Duodenal mucosa (tissue), 2 donors: ENCODE measurements around the gene KIAA0825.

Experiments used
- H3K27ac ChIP-seq: one replicate; pipeline ENCODE4 v1.7.0; 2013; ENCODE audit warnings: low read depth, low read length
- H3K27me3 ChIP-seq, 2 donors: one replicate each; pipeline ENCODE4 v1.7.0; 2013; ENCODE audit warnings: low read length in 2 of 2, control low read depth in 1 of 2; ENCODE audit not compliant: insufficient read depth in 2 of 2, control insufficient read depth in 1 of 2
- H3K36me3 ChIP-seq, 2 donors: one replicate each; pipeline ENCODE4 v1.7.0; 2013; ENCODE audit warnings: low read length in 2 of 2, control low read depth in 1 of 2; ENCODE audit not compliant: insufficient read depth in 2 of 2, control insufficient read depth in 1 of 2
- H3K4me1 ChIP-seq, 2 donors: one replicate each; pipeline ENCODE4 v1.7.0; 2013; ENCODE audit warnings: low read length in 2 of 2, control low read depth in 1 of 2; ENCODE audit not compliant: insufficient read depth in 2 of 2, control insufficient read depth in 1 of 2
- H3K4me3 ChIP-seq, 2 donors: one replicate each; pipeline ENCODE4 v1.7.0; 2013; ENCODE audit warnings: low read length in 2 of 2, low read depth in 1 of 2
- H3K9ac ChIP-seq, 2 donors: one replicate each; pipeline ENCODE4 v1.7.0; 2013; ENCODE audit warnings: low read length in 2 of 2, low read depth in 1 of 2
- H3K9me3 ChIP-seq, 2 donors: one replicate each; pipeline ENCODE4 v1.7.0; 2013; ENCODE audit warnings: low read length in 2 of 2, control low read depth in 1 of 2; ENCODE audit not compliant: control insufficient read depth in 1 of 2

The KIAA0825 gene

GRCh38 chr5:94508461-94509148, 109.8 kb downstream of the KIAA0825 start:
- no peak overlapping the region for H3K4me3 ChIP-seq
- no peaks in the 10 kb centered on the region for H3K36me3 ChIP-seq
- no peaks in the 10 kb centered on the region for H3K4me1 ChIP-seq
- H3K9me3 ChIP-seq = no peaks in the 10 kb centered on the region
- H3K27ac ChIP-seq = no peak overlapping the region
- H3K27me3 ChIP-seq = no peaks in the 10 kb centered on the region
- H3K9ac ChIP-seq = no peak overlapping the region

DNA sequence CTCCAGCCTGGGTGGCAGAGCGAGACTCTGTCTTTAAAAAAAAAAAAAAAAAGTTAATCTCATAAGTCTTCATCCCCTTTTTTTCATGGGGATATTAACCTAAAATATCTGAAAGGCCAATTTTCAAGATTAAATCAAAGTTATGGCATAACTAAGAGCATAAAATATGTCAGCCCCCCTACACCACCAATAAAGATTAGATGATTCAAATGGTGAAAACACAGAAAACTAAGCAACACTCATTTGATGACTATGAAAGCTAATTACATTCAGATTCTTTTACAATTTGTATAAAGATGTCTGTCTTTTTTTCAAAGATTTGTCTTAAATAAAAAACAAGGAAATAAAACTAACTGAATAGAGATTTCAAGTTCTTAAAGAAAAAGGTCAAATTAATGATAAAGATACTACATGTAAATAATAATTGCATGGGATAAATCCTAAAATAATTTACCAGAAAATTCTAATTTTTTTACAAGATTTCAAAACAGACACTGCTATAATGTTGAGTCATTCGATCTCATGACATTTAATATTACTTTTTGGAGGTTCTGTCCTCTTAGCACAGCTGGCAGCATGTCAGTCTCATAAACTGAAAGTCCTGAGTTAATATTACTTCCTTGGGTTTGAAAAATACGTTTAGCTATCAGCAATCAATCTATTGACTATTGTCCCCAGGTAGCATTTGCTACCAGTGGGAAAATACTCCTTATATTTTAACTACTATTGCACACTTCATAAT, 112.9 kb downstream of the KIAA0825 start:
- Histone ChIP-seq H3K27ac (no peak overlapping the region), H3K36me3 (no peaks in the 10 kb centered on the region), H3K4me1 (no peaks in the 10 kb centered on the region), H3K9me3 (no peaks in the 10 kb centered on the region), H3K4me3 (no peak overlapping the region), H3K27me3 (no peaks in the 10 kb centered on the region), H3K9ac (no peak overlapping the region)

- H3K27me3 ChIP-seq = no peaks in the 10 kb centered on the region
- H3K4me1 ChIP-seq = no peaks in the 10 kb centered on the region
- H3K9me3 ChIP-seq = no peaks in the 10 kb centered on the region
- no peak overlapping the region for H3K4me3 ChIP-seq
- H3K36me3 ChIP-seq = no peaks in the 10 kb centered on the region
- H3K27ac ChIP-seq = no peak overlapping the region
- no peak overlapping the region for H3K9ac ChIP-seq
Observed at GRCh38 chr5:94503677-94504076, 114.7 kb downstream of the KIAA0825 start.

DNA sequence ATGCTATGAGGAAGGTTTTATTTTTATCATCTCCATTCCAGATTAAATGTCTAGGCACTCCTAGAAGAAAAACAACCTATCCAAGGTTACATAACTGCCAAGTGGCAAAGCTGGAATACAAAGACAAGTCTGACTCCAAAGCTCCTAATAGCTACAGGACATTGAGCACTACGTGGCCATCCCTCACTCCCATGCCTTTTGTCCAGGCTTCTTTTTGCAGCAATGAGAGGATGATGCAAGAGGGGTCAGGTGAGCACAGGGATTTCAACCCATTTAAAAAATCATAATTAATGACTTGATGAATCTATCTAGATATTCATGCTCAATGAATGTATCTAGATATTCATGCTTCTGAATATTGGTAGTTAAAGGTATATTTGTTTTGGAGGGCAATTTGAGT, 117.0 kb downstream of the KIAA0825 start:
- no peaks in the 10 kb centered on the region for H3K4me1 ChIP-seq
- no peaks in the 10 kb centered on the region for H3K36me3 ChIP-seq
- H3K4me3 ChIP-seq = no peak overlapping the region
- no peak overlapping the region for H3K27ac ChIP-seq
- no peaks in the 10 kb centered on the region for H3K27me3 ChIP-seq
- no peak overlapping the region for H3K9ac ChIP-seq
- no peaks in the 10 kb centered on the region for H3K9me3 ChIP-seq

DNA sequence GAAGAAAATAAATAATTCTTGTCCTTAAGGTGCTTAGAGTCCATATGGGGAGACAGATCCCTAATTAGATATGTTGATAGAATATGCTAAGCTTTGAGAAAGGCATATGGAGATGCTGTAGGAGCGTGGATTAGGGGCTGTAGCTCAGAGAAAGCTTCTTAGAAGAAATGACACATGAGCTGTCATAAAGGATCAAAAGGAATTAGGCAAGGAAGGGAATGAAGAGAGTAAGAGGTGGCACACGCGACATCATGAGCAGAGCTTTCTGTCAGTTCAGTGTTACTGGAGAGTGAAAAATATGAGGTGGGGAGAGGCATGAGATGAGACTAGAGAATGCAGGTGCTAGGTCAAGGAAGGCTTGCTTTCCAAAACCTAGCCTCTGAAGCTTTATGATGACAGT, 118.6 kb downstream of the KIAA0825 start:
- Histone ChIP-seq H3K4me1 (no peaks in the 10 kb centered on the region), H3K4me3 (no peak overlapping the region), H3K9me3 (no peaks in the 10 kb centered on the region), H3K9ac (no peak overlapping the region), H3K27ac (no peak overlapping the region), H3K27me3 (no peaks in the 10 kb centered on the region), H3K36me3 (no peaks in the 10 kb centered on the region)

DNA sequence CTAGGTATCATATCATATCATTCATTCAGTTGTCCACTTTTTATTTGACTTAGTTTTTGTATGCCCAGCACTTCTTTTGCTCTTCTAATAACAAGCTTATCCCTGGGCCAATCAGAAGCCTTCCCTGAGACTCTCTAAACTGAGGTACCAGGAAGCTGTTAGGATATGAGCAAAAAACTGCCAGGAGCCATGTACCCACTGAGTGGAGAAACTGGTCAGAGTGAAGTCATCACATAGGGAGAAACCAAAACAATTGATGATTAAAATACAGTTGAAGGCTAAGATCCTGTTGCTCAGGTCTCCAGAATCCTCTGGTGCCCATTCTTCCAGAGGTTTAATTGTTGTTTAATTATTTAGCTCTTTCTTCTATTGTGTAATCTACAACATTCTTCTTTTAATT, 120.2 kb downstream of the KIAA0825 start:
- Histone ChIP-seq H3K4me3 (no peak overlapping the region), H3K9ac (no peak overlapping the region), H3K4me1 (no peaks in the 10 kb centered on the region), H3K27me3 (no peaks in the 10 kb centered on the region), H3K27ac (no peak overlapping the region), H3K36me3 (no peaks in the 10 kb centered on the region), H3K9me3 (no peaks in the 10 kb centered on the region)

DNA sequence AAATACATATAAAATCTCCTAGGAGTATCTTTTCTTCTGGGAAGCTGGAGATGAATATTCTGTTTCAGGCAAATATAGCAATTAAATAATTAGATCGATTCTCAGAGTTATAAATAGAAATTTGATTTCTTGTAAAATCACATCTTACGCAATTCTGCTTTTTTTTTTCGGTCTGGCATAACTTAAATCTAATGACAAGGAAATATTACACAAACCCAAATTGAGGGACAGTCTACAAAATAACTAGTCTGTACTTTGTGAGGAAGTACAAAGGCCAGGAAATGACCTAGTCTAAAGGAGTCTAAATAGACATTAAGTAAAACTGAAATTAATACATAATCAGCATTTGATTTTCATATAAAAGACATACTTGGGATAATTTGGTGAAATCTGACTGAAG, 133.3 kb downstream of the KIAA0825 start:
- Histone ChIP-seq H3K36me3 (no peaks in the 10 kb centered on the region), H3K4me3 (no peak overlapping the region), H3K9me3 (no peaks in the 10 kb centered on the region), H3K27ac (no peak overlapping the region), H3K27me3 (no peaks in the 10 kb centered on the region), H3K9ac (no peak overlapping the region), H3K4me1 (no peaks in the 10 kb centered on the region)

DNA sequence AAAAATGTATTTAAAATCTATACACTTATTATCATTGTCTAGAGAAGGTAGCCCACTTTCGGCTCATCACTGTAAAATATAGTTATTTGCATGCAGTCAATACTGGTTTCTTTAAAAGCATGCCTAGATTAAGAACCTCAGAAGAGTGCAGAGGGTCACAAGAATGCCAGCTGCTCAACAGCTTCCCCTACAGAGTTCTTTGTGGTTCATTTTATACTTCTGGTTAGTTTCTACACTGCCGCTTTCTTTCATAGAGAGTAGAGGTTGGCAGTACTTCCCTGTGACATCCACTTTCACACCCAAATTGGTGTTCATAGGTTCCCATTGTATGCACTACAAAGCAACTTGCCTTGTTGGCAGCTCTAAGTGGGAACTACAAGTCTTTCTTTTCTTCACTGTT, 137.3 kb downstream of the KIAA0825 start:
- H3K36me3 ChIP-seq = no peaks in the 10 kb centered on the region
- H3K4me1 ChIP-seq = no peaks in the 10 kb centered on the region
- no peaks in the 10 kb centered on the region for H3K9me3 ChIP-seq
- no peak overlapping the region for H3K9ac ChIP-seq
- H3K27ac ChIP-seq = no peak overlapping the region
- H3K4me3 ChIP-seq = no peak overlapping the region
- H3K27me3 ChIP-seq = no peaks in the 10 kb centered on the region

GRCh38 chr5:94480486-94480885, 137.9 kb downstream of the KIAA0825 start:
- H3K4me1 ChIP-seq = no peaks in the 10 kb centered on the region
- no peak overlapping the region for H3K4me3 ChIP-seq
- H3K9me3 ChIP-seq = no peaks in the 10 kb centered on the region
- no peak overlapping the region for H3K27ac ChIP-seq
- no peaks in the 10 kb centered on the region for H3K27me3 ChIP-seq
- H3K9ac ChIP-seq = no peak overlapping the region
- no peaks in the 10 kb centered on the region for H3K36me3 ChIP-seq

- Histone ChIP-seq H3K27ac (no peak overlapping the region), H3K4me1 (no peaks in the 10 kb centered on the region), H3K9ac (no peak overlapping the region), H3K36me3 (no peaks in the 10 kb centered on the region), H3K9me3 (no peaks in the 10 kb centered on the region), H3K27me3 (no peaks in the 10 kb centered on the region), H3K4me3 (no peak overlapping the region)
Observed at GRCh38 chr5:94473936-94474335, 144.5 kb downstream of the KIAA0825 start.
